SK-N-SH (cell line): ENCODE results near the gene ADGRB2. TPM values are rescaled to one million over a fixed set of nuclear protein-coding genes. Genes with fewer than 3 reads are reported as not detected.

Experiments used
- CTCF ChIA-PET: fragments of 300-600, 350-600 bp; formaldehyde crosslinking; extraction: SDS; loops from one replicate; lab custom pipeline; 2021; lab: Yijun Ruan, JAX
- POLR2A ChIA-PET: fragments of 350-600 bp; sonication (Branson Sonifier 250); formaldehyde crosslinking; extraction: SDS; loops from one replicate; lab custom pipeline; 2020; ENCODE audit warnings: antibody characterized with exemption, inconsistent platforms; lab: Yijun Ruan, JAX
- DNase-seq: peaks from one replicate; pipeline ENCODE4 v3.0.0; 2012
- H2AFZ ChIP-seq: fragments of 200-600 bp; sonication (generic); 2 replicates; pipeline ENCODE4 v1.8.1; 2016; ENCODE audit warnings: antibody characterized with exemption, mild to moderate bottlenecking, low read depth
- H3F3A ChIP-seq: fragments of 200-600 bp; sonication (generic); replicated peaks from 2 replicates; pipeline ENCODE3; 2016; ENCODE audit warnings: antibody characterized with exemption, mild to moderate bottlenecking; ENCODE audit not compliant: insufficient read depth
- H3K27ac ChIP-seq, 2 experiments: fragments of 200-500 bp in 1 of 2; fragments of 200-600 bp in 1 of 2; sonication (Bioruptor generic) in 1 of 2; sonication (generic), shearing (Covaris generic) in 1 of 2; 2 replicates each; pipeline versions ENCODE4 v1.5.1 to v1.6.1; 2014 to 2016; ENCODE audit warnings: low read depth in 2 of 2, inconsistent platforms in 1 of 2, low read length in 1 of 2, mild to moderate bottlenecking in 1 of 2, mixed read lengths in 1 of 2
- H3K27me3 ChIP-seq: fragments of 200-600 bp; sonication (generic), shearing (Covaris generic); 2 replicates; pipeline ENCODE4 v1.6.1; 2016; ENCODE audit warnings: mixed run types; ENCODE audit not compliant: insufficient read depth
- H3K36me3 ChIP-seq, 2 experiments: fragments of 200-500 bp in 1 of 2; fragments of 200-600 bp in 1 of 2; sonication (Bioruptor generic) in 1 of 2; sonication (generic) in 1 of 2; replicated peaks in 1 of 2; 2 replicates each; pipeline versions ENCODE3 to v1.5.1; 2014 to 2016; ENCODE audit warnings: low read length in 1 of 2, mild to moderate bottlenecking in 1 of 2; ENCODE audit not compliant: insufficient read depth in 2 of 2, control insufficient read depth in 1 of 2
- H3K4me1 ChIP-seq, 2 experiments: fragments of 200-500 bp in 1 of 2; fragments of 200-600 bp in 1 of 2; sonication (Bioruptor generic) in 1 of 2; sonication (generic), shearing (Covaris generic) in 1 of 2; 2 replicates each; pipeline versions ENCODE4 v1.5.1 to v1.6.1; 2014 to 2016; ENCODE audit warnings: low read depth in 1 of 2, low read length in 1 of 2, mixed run types in 1 of 2; ENCODE audit not compliant: insufficient read depth in 2 of 2, control insufficient read depth in 1 of 2
- H3K4me2 ChIP-seq: fragments of 200-600 bp; sonication (generic), shearing (Covaris generic); 2 replicates; pipeline ENCODE4 v1.6.1; 2017; ENCODE audit warnings: mixed run types
- H3K4me3 ChIP-seq, 2 experiments: fragments of 200-500 bp in 1 of 2; fragments of 200-600 bp in 1 of 2; sonication (Bioruptor generic) in 1 of 2; sonication (generic), shearing (Covaris generic) in 1 of 2; 2 replicates each; pipeline versions ENCODE4 v1.5.1 to v1.8.1; 2014 to 2016; ENCODE audit warnings: low read depth in 2 of 2, inconsistent platforms in 1 of 2, low read length in 1 of 2, mild to moderate bottlenecking in 1 of 2, mixed read lengths in 1 of 2, moderate library complexity in 1 of 2
- H3K79me2 ChIP-seq: fragments of 200-600 bp; sonication (generic); 2 replicates; pipeline ENCODE4 v1.8.1; 2017; ENCODE audit warnings: mild to moderate bottlenecking; ENCODE audit not compliant: insufficient read depth
- H3K9ac ChIP-seq: fragments of 200-600 bp; sonication (generic); 2 replicates; pipeline ENCODE4 v1.6.1; 2017; ENCODE audit warnings: mixed run types
- H3K9me2 ChIP-seq: fragments of 200-600 bp; sonication (generic); 2 replicates; pipeline ENCODE4 v1.6.1; 2017; ENCODE audit warnings: mixed run types
- H3K9me3 ChIP-seq: fragments of 200-600 bp; sonication (generic); 2 replicates; pipeline ENCODE4 v1.6.1; 2017; ENCODE audit warnings: mixed run types, mild to moderate bottlenecking, moderate library complexity
- H4K20me1 ChIP-seq: fragments of 200-600 bp; sonication (generic); 2 replicates; pipeline ENCODE4 v1.6.1; 2017; ENCODE audit warnings: mild to moderate bottlenecking, mixed run types; ENCODE audit not compliant: insufficient read depth
- EP300 ChIP-seq, 2 experiments: IDR thresholded peaks; 2 replicates each; pipeline versions ENCODE4 v1.4.0 to v1.6.1; 2012; ENCODE audit warnings: borderline replicate concordance in 1 of 2, low read depth in 1 of 2, low read length in 1 of 2
- FOSL2 ChIP-seq: IDR thresholded peaks from 2 replicates; pipeline ENCODE4 v1.4.0; 2012; ENCODE audit warnings: low read depth, mild to moderate bottlenecking, moderate library complexity, borderline replicate concordance
- FOXJ3 ChIP-seq: sonication (generic); formaldehyde crosslinking; IDR thresholded peaks from 2 replicates; pipeline ENCODE4 v1.5.1; 2020; ENCODE audit warnings: mild to moderate bottlenecking, missing genetic modification reagents
- GABPA ChIP-seq: IDR thresholded peaks from 2 replicates; pipeline ENCODE4 v1.4.0; 2012; ENCODE audit warnings: low read depth, mild to moderate bottlenecking
- GATA2 ChIP-seq: sonication (generic); formaldehyde crosslinking; IDR thresholded peaks from 2 replicates; pipeline ENCODE4 v1.5.0; 2020; ENCODE audit warnings: mild to moderate bottlenecking, missing genetic modification reagents
- JUND ChIP-seq: IDR thresholded peaks from 2 replicates; pipeline ENCODE4 v1.4.0; 2012
- MXI1 ChIP-seq: IDR thresholded peaks from 2 replicates; pipeline ENCODE4 v1.6.1; 2012; ENCODE audit warnings: mild to moderate bottlenecking, low read depth, low read length, improper control_type of control experiment
- NFIC ChIP-seq: IDR thresholded peaks from 2 replicates; pipeline ENCODE4 v1.4.0; 2012; ENCODE audit warnings: borderline replicate concordance
- NRF1 ChIP-seq: IDR thresholded peaks from 2 replicates; pipeline ENCODE4 v1.6.1; 2012; ENCODE audit warnings: low read depth, mild to moderate bottlenecking, low read length
- RCOR1 ChIP-seq: fragments of 150-350 bp; IDR thresholded peaks from 2 replicates; pipeline ENCODE4 v1.6.1; 2017; ENCODE audit warnings: antibody characterized with exemption, low read length
- RXRA ChIP-seq: IDR thresholded peaks from 2 replicates; pipeline ENCODE4 v1.4.0; 2012; ENCODE audit warnings: low read depth, mild to moderate bottlenecking, borderline replicate concordance
- SIN3A ChIP-seq: IDR thresholded peaks from 2 replicates; pipeline ENCODE4 v1.6.1; 2012; ENCODE audit warnings: low read depth, mild to moderate bottlenecking, low read length, moderate library complexity, borderline replicate concordance
- SMC3 ChIP-seq: IDR thresholded peaks from 2 replicates; pipeline ENCODE4 v1.6.1; 2012; ENCODE audit warnings: low read depth, low read length, improper control_type of control experiment
- TAF1 ChIP-seq: IDR thresholded peaks from 2 replicates; pipeline ENCODE4 v1.6.1; 2012; ENCODE audit warnings: low read depth, mild to moderate bottlenecking, low read length, moderate library complexity, borderline replicate concordance
- TCF12 ChIP-seq: IDR thresholded peaks from 2 replicates; pipeline ENCODE4 v1.4.0; 2012
- YY1 ChIP-seq: IDR thresholded peaks from 2 replicates; pipeline ENCODE4 v1.4.0; 2012; ENCODE audit warnings: low read depth, mild to moderate bottlenecking
- WGBS: methylation state at CpG from one replicate; pipeline ENCODE4 v1.1.6; 2017; ENCODE audit warnings: low lambda C conversion rate; 5-methylcytosine and 5-hydroxymethylcytosine counted together
- polyA plus RNA-seq, 3 experiments: library from polyadenylated mRNA; depleted of rRNA; stranded (reverse); fragments of >200 nt; gene quantifications; 2 replicates each; pipeline ENCODE4 v1.2.3, GENCODE V29; 2012
- TF ChIP-seq, protein P1 (sequence below): fragments of 200-600 bp; sonication (generic); IDR thresholded peaks from 2 replicates; pipeline ENCODE4 v1.6.1; 2017; ENCODE audit warnings: antibody characterized with exemption, mild to moderate bottlenecking, moderate library complexity
- TF ChIP-seq, protein P2 (sequence below): IDR thresholded peaks from 2 replicates; pipeline ENCODE4 v1.4.0; 2012; ENCODE audit warnings: low read depth, borderline replicate concordance
- TF ChIP-seq, protein P3 (sequence below): fragments of 150-350 bp; IDR thresholded peaks from 2 replicates; pipeline ENCODE4 v1.6.1; 2016; ENCODE audit warnings: mild to moderate bottlenecking, low read depth, low read length

Gene ADGRB2
- polyA plus RNA-seq, 1 of the 3 experiments (the other 2 are of a cell fraction): 13.0 TPM

DNA sequence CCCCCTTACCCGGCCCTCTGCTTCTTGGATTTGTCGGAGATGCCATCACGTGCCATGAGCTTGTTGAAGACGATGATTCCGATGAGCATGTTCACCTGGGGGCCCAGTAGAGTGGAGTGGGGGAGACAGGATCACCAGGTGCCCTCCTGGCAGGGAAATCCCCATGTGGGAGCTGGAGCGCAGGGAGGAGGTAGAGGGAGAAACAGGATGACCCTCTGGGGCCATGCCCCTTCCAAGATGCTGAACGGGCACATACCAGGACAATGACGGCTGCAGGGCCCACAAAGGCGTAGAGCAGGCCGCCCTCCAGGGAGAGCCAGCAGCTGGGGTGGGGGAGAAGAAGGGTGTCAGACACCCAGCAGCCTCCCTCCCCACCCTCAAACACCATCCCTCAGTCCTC lies 28.6 kb downstream of the ADGRB2 start:
- no peaks in the 10 kb centered on the region for H3K9me2 ChIP-seq
- no peak overlapping the region for H3K4me3 ChIP-seq
- no peak overlapping the region for H2AFZ ChIP-seq
- TF ChIP-seq MXI1 (no peak), FOXJ3 (CRISPR knock-in tag) (no peak), SMC3 (no peak), TAF1 (no peak), SIN3A (no peak), TCF12 (no peak), RXRA (no peak), GABPA (no peak), EP300 (IDR thresholded peaks at IDR 0.05; ENCODE audit: borderline replicate concordance in 1 of 2, low read depth in 1 of 2, low read length in 1 of 2) (no peak), RCOR1 (no peak), NFIC (no peak), GATA2 (CRISPR knock-in tag) (no peak), YY1 (no peak), FOSL2 (no peak), JUND (no peak), NRF1 (no peak)
- TF ChIP-seq, protein P1, sequence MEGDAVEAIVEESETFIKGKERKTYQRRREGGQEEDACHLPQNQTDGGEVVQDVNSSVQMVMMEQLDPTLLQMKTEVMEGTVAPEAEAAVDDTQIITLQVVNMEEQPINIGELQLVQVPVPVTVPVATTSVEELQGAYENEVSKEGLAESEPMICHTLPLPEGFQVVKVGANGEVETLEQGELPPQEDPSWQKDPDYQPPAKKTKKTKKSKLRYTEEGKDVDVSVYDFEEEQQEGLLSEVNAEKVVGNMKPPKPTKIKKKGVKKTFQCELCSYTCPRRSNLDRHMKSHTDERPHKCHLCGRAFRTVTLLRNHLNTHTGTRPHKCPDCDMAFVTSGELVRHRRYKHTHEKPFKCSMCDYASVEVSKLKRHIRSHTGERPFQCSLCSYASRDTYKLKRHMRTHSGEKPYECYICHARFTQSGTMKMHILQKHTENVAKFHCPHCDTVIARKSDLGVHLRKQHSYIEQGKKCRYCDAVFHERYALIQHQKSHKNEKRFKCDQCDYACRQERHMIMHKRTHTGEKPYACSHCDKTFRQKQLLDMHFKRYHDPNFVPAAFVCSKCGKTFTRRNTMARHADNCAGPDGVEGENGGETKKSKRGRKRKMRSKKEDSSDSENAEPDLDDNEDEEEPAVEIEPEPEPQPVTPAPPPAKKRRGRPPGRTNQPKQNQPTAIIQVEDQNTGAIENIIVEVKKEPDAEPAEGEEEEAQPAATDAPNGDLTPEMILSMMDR: no peak
- TF ChIP-seq, protein P2, sequence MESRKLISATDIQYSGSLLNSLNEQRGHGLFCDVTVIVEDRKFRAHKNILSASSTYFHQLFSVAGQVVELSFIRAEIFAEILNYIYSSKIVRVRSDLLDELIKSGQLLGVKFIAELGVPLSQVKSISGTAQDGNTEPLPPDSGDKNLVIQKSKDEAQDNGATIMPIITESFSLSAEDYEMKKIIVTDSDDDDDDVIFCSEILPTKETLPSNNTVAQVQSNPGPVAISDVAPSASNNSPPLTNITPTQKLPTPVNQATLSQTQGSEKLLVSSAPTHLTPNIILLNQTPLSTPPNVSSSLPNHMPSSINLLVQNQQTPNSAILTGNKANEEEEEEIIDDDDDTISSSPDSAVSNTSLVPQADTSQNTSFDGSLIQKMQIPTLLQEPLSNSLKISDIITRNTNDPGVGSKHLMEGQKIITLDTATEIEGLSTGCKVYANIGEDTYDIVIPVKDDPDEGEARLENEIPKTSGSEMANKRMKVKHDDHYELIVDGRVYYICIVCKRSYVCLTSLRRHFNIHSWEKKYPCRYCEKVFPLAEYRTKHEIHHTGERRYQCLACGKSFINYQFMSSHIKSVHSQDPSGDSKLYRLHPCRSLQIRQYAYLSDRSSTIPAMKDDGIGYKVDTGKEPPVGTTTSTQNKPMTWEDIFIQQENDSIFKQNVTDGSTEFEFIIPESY: no peak
- TF ChIP-seq, protein P3, sequence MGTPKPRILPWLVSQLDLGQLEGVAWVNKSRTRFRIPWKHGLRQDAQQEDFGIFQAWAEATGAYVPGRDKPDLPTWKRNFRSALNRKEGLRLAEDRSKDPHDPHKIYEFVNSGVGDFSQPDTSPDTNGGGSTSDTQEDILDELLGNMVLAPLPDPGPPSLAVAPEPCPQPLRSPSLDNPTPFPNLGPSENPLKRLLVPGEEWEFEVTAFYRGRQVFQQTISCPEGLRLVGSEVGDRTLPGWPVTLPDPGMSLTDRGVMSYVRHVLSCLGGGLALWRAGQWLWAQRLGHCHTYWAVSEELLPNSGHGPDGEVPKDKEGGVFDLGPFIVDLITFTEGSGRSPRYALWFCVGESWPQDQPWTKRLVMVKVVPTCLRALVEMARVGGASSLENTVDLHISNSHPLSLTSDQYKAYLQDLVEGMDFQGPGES: no peak
- TF ChIP-seq, all 33 proteins: peak for 0
- Histone ChIP-seq H3K9ac (no peak overlapping the region), H3K4me1 (peaks cover 8 to 20% of the 10 kb centered on the region in 2 experiments; a peak in 2 of 4 replicates), H4K20me1 (no peaks in the 10 kb centered on the region), H3K4me2 (no peak overlapping the region), H3K27me3 (no peaks in the 10 kb centered on the region), H3K27ac (no peak overlapping the region), H3K79me2 (no peaks in the 10 kb centered on the region), H3F3A (peaks cover 4% of the 10 kb centered on the region), H3K9me3 (no peaks in the 10 kb centered on the region), H3K36me3 (peaks cover 0 to 27% of the 10 kb centered on the region in 2 experiments)
- 90% methylated on average over 6 of the region's 10 CpGs for WGBS
- POLR2A ChIA-PET: no interaction called here
- DNase-seq: no peak
- CTCF ChIA-PET: interaction anchor here (1.0 to 5.9 kb wide), 5 partner anchors 10 to 25 kb away, joined by 3 to 65 read pairs (median 4); no protein-coding TSS in a partner anchor
